Calu3 (cell line): ENCODE data around the gene CENPN. TPM values are rescaled to one million over a fixed set of nuclear protein-coding genes. Genes with fewer than 3 reads are reported as not detected.
A peak's percentile ranks its signal among the peaks of the same experiment; 100 is the strongest.

Experiments
- BruUV-seq: library from RNA; stranded (reverse); fragments of 400-500 nt; replicated peaks from 2 replicates; lab custom pipeline; 2021; lab: Mats Ljungman, UMichigan
- CTCF ChIA-PET: fragments of 300-600 bp; sonication (Branson Sonifier 250); formaldehyde crosslinking; loops from one replicate; lab custom pipeline; 2022; ENCODE audit warnings: antibody characterized with exemption; lab: Charles Lee
- DNase-seq: peaks from one replicate; pipeline ENCODE4 v3.0.0; 2022
- H3K27ac Mint-ChIP-seq: one replicate; pipeline ENCODE4 v1.8.0; 2022; ENCODE audit warnings: mixed read lengths; ENCODE audit not compliant: unreplicated experiment
- H3K27me3 Mint-ChIP-seq: one replicate; pipeline ENCODE4 v1.8.0; 2022; ENCODE audit warnings: mixed read lengths; ENCODE audit not compliant: unreplicated experiment
- H3K36me3 Mint-ChIP-seq: one replicate; pipeline ENCODE4 v1.8.0; 2022; ENCODE audit warnings: mild to moderate bottlenecking, moderate library complexity, mixed read lengths; ENCODE audit not compliant: insufficient read depth, unreplicated experiment
- H3K4me1 Mint-ChIP-seq: one replicate; pipeline ENCODE4 v1.8.0; 2022; ENCODE audit warnings: mild to moderate bottlenecking, low read depth, mixed read lengths; ENCODE audit not compliant: unreplicated experiment
- H3K4me3 Mint-ChIP-seq: one replicate; pipeline ENCODE4 v1.8.0; 2022; ENCODE audit warnings: mild to moderate bottlenecking, low read depth, moderate library complexity, mixed read lengths; ENCODE audit not compliant: unreplicated experiment
- H3K9me3 Mint-ChIP-seq: one replicate; pipeline ENCODE4 v1.8.0; 2022; ENCODE audit warnings: low read depth, mixed read lengths; ENCODE audit not compliant: unreplicated experiment
- CTCF ChIP-seq: fragments of 200-600 bp; IDR thresholded peaks from one replicate; pipeline ENCODE4 v1.8.0; 2022; ENCODE audit warnings: antibody characterized with exemption; ENCODE audit not compliant: unreplicated experiment
- intact Hi-C: fragments of 100-400 bp; cut with micrococcal nuclease; formaldehyde crosslinking; loops from one replicate; pipeline ENCODE4 v1.10.0; 2022; ENCODE audit not compliant: unreplicated experiment
- total RNA-seq: library from RNA; stranded (reverse); gene quantifications from 2 replicates; pipeline ENCODE4 v1.2.3, GENCODE V29; 2022

The CENPN gene
- total RNA-seq, 1 experiment from 2014 or later, result 81.5 TPM

GRCh38 chr16:81003610-81004460 lies 3.2 kb upstream of the CENPN start:
- Mint-ChIP-seq H3K27me3 (no peaks in the 10 kb centered on the region), H3K4me3 (peak overlapping the region; percentile 95), H3K36me3 (peaks cover 68% of the 10 kb centered on the region), H3K27ac (peak overlapping the region; percentile 18), H3K4me1 (peaks cover 49% of the 10 kb centered on the region), H3K9me3 (no peaks in the 10 kb centered on the region)
- intact Hi-C loops, result loop anchor here (10.0 kb wide), 1 partner anchor 721 kb away; no protein-coding TSS in a partner anchor
- BruUV-seq, result no TSS peak
- DNase-seq, result no peak
- CTCF ChIA-PET, result interaction anchor here (0.6 to 1.5 kb wide), 7 partner anchors 10 to 201 kb away, joined by 3 to 7 read pairs (median 4); no protein-coding TSS in a partner anchor
- no peak for TF ChIP-seq CTCF

GRCh38 chr16:81004646-81005353 lies 2.2 kb upstream of the CENPN start:
- peak; percentile 68 for TF ChIP-seq CTCF
- Mint-ChIP-seq H3K4me1 (peaks cover 39% of the 10 kb centered on the region), H3K27me3 (no peaks in the 10 kb centered on the region), H3K36me3 (peaks cover 61% of the 10 kb centered on the region), H3K27ac (peak overlapping the region; percentile 18), H3K9me3 (no peaks in the 10 kb centered on the region), H3K4me3 (peak overlapping the region; percentile 95)
- intact Hi-C loops, result loop anchor here (5.0 to 10.0 kb wide), 2 partner anchors 72 to 720 kb away; no protein-coding TSS in a partner anchor
- BruUV-seq, result no TSS peak
- peak; percentile 57 for DNase-seq
- CTCF ChIA-PET, result interaction anchor here (0.7 to 1.5 kb wide), 6 partner anchors 11 to 200 kb away, joined by 3 to 7 read pairs (median 4); no protein-coding TSS in a partner anchor

GRCh38 chr16:81005610-81006161 lies 1.3 kb upstream of the CENPN start:
- no peak for DNase-seq
- TF ChIP-seq CTCF, result no peak
- no peaks in the 10 kb centered on the region for H3K9me3 Mint-ChIP-seq
- intact Hi-C loops, result loop anchor here (5.0 to 10.0 kb wide), 2 partner anchors 73 to 719 kb away; no protein-coding TSS in a partner anchor
- peak overlapping the region; percentile 95 for H3K4me3 Mint-ChIP-seq
- no peaks in the 10 kb centered on the region for H3K27me3 Mint-ChIP-seq
- peak overlapping the region; percentile 99 for H3K27ac Mint-ChIP-seq
- H3K4me1 Mint-ChIP-seq, result peaks cover 37% of the 10 kb centered on the region
- CTCF ChIA-PET, result interaction anchor here (0.7 kb wide), 1 partner anchor 27 kb away, joined by 4 read pairs; no protein-coding TSS in a partner anchor
- H3K36me3 Mint-ChIP-seq, result peaks cover 61% of the 10 kb centered on the region
- BruUV-seq, result TSS peak; percentile 52
